ENCODE data around the gene SLC25A5.
"Not testable (repeated sequence)": the region's sequence is repeated elsewhere in the genome, so short reads cannot be mapped to it uniquely, and the experiment has no call there.

Gene SLC25A5

DNA sequence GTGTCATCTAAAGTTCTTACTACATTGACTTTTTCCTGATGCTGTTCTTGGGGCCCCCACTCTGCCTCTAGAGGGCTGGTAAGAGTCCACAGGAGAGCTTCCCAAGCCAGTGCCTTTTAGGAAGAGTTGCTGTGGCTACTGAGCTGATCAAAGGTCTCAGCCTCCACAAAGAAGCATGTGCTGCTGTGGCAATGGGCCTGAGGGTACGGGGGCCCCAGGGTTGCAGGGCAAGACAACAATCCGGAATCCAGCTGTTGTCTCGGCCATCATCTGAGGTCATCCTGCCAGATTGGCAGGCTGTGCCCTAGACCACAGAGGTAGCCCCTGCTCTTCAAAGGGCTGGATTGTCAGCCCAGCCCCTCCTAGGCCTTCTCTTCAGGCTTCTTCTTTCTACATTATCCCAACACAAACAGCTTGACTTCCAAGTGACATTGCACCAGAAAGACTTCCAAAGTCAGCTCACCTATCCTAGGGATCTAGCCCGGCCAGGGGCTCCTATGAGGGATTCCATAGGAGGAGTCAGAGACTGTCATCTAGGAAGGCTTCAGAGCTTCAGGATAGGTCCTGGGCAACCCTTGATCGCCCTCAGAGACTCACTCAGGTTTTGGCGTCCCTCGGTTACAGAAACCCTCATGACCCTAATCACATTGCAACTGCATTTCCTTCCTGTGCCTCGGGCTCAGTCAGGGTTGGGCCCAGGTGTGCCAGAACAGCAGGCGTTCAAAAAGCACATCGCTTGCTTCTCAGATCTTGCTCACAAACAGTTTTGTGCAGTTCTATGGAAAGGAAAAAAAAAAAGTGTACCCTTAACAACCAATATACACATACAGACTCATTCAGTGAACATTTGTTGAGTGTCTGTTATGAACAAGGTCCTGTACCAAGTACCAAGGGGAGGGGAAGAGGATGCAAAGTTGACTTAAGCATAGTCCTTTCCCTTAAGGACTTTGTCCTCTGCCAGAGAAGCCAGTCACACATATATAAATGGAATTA, 27.8 kb downstream of the SLC25A5 start:
- no peaks in the 10 kb centered on the region for H3K36me3 ChIP-seq (ENCODE audit: insufficient read depth, low read depth, low read length)
- no peak overlapping the region for H3K4me3 ChIP-seq (ENCODE audit: low read length)
- H3K9ac ChIP-seq (ENCODE audit: low read depth, low read length), result no peak overlapping the region
- H3K4me1 ChIP-seq (ENCODE audit: insufficient read depth, low read length), result no peaks in the 10 kb centered on the region
- no peak overlapping the region for H3K27ac ChIP-seq (ENCODE audit: low read length)
- H3K9me3 ChIP-seq (ENCODE audit: insufficient read depth, low read depth, low read length), result no peaks in the 10 kb centered on the region
- no peaks in the 10 kb centered on the region for H3K27me3 ChIP-seq (ENCODE audit: insufficient read depth, low read length)

DNA sequence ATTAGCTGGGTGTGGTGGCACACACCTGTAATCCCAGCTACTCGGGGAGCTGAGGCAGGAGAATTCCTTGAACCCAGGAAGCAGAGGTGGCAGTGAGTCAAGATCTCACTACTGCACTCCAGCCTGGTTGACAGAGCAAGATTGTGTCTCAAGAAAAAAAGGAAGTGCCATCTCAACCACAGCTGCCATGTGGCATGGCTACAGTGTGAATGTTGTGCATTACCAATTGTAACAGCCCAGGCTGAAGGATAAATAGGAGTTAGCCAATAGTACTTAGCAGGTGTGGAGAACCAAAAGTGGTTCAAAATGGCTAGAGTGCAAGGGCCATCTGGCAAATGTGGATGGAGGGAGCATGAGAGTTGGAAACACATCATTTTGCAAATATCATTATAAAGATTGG, 28.9 kb downstream of the SLC25A5 start:
- Histone ChIP-seq H3K9ac (ENCODE audit: low read depth, low read length) (no peak overlapping the region), H3K4me3 (ENCODE audit: low read length) (no peak overlapping the region), H3K27ac (ENCODE audit: low read length) (no peak overlapping the region), H3K27me3 (ENCODE audit: insufficient read depth, low read length) (no peaks in the 10 kb centered on the region), H3K4me1 (ENCODE audit: insufficient read depth, low read length) (no peaks in the 10 kb centered on the region), H3K9me3 (ENCODE audit: insufficient read depth, low read depth, low read length) (no peaks in the 10 kb centered on the region), H3K36me3 (ENCODE audit: insufficient read depth, low read depth, low read length) (no peaks in the 10 kb centered on the region)

DNA sequence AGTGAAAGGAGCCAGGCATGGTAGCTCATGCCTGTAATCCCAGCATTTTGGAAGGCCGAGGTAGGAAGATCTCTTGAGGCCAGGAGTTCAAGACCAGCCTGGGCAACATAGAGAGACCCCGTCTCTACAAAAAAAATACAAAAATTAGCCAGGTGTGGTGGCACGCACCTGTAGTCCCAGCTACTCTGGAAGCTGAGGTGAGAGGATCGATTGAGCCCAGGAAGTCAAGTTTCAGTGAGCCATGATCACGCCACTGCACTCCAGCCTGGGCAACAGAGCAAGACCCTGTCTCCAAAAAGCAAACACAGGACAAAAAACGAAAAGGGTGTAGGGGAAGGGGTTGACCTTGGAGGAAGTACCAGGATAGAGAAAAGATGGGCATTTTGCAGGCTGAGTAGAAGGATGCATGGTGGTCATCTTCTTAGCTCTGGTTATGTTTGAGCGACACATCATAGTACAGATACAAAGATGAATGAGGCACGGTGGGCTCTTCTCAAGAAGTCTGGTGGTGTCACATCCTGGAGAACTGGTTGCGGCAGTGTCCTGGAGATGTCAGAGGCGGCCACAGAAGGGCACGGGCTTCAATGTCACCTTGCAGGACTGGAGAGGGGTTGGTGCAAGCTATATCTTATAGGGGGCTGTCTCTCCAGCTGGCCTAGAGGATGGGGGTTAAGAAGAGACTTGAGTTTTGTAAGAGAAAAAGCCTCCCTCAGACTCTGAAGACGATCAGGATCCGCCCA, 32.0 kb downstream of the SLC25A5 start:
- no peak overlapping the region for H3K9ac ChIP-seq (ENCODE audit: low read depth, low read length)
- H3K27ac ChIP-seq (ENCODE audit: low read length), result no peak overlapping the region

DNA sequence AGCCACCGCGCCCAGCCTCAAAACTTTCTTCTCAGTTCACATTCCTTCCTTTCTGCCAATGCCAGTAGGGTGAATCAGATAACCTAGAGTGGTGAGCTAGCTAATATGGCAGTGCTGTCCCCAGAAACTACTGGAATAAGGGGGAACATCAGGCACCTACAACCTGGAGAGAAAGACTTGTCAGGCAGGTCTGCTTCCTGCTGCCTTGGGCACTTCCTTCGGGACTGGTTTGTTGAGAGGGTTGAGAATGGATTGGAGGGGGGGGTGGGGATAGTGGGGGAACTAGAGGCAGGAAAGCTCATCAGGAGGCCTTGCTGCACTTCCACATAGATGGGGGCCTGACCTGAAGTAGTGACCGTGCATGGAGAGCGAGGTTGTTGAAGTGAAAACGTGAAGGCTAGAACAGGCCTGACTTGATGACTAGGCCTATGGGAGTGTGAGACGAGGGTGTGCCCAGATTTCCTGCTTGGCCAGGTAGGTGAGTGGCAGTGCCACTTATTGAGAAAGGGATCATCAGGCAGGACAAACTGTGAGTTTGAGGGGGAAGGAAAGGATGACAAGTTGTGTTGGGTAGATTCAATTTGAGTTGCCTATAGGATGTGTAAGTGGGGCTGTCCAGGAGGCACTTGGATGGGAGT, 33.4 kb downstream of the SLC25A5 start:
- Histone ChIP-seq H3K27me3 (ENCODE audit: insufficient read depth, low read length) (no peaks in the 10 kb centered on the region), H3K27ac (ENCODE audit: low read length) (no peak overlapping the region), H3K9me3 (ENCODE audit: insufficient read depth, low read depth, low read length) (no peaks in the 10 kb centered on the region), H3K4me1 (ENCODE audit: insufficient read depth, low read length) (no peaks in the 10 kb centered on the region), H3K36me3 (ENCODE audit: insufficient read depth, low read depth, low read length) (no peaks in the 10 kb centered on the region), H3K9ac (ENCODE audit: low read depth, low read length) (no peak overlapping the region), H3K4me3 (ENCODE audit: low read length) (no peak overlapping the region)

More for the DNA sequence above, 32.0 kb downstream of the SLC25A5 start:
- Histone ChIP-seq H3K27me3 (ENCODE audit: insufficient read depth, low read length) (no peaks in the 10 kb centered on the region), H3K4me3 (ENCODE audit: low read length) (no peak overlapping the region), H3K36me3 (ENCODE audit: insufficient read depth, low read depth, low read length) (no peaks in the 10 kb centered on the region), H3K9me3 (ENCODE audit: insufficient read depth, low read depth, low read length) (no peaks in the 10 kb centered on the region), H3K4me1 (ENCODE audit: insufficient read depth, low read length) (no peaks in the 10 kb centered on the region)

DNA sequence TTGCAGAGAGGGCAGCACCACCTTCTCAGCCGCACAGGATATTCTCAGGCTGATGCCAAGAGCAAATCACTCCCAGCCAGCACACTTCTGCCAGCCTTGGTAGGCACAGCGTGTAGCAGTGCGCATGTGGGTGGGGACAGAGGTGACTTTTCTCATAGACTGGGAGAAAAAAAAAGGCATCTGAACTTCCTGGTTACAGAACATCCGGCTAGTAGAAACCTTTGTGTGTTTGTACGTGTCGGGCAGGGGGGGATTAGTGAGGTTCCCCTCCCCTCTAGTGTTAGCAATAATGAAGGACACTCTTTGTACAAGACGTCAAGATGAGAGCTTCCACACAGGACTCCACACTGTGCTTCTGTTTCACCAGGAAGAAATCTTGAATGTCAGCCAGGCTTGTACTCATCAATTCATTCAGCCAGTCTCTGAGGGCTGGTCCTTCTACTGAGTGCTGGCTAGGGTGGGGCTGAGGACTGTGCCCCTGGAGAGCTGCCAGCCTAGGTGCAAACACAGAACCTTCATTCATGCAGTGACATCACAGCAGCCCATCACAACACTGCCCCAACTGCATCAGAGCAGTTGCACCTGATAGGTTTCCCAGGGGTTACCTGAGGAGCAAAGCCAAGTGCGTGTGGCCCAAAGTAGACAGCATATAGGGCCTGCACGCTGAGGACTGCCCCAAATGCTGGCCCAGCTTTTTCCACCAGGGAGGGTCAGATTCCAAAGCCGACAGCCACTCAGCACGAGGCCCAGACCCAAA, 34.7 kb downstream of the SLC25A5 start:
- H3K9me3 ChIP-seq (ENCODE audit: insufficient read depth, low read depth, low read length), result no peaks in the 10 kb centered on the region
- H3K4me1 ChIP-seq (ENCODE audit: insufficient read depth, low read length), result no peaks in the 10 kb centered on the region
- H3K4me3 ChIP-seq (ENCODE audit: low read length), result no peak overlapping the region
- no peak overlapping the region for H3K27ac ChIP-seq (ENCODE audit: low read length)
- H3K27me3 ChIP-seq (ENCODE audit: insufficient read depth, low read length), result no peaks in the 10 kb centered on the region
- H3K9ac ChIP-seq (ENCODE audit: low read depth, low read length), result no peak overlapping the region
- H3K36me3 ChIP-seq (ENCODE audit: insufficient read depth, low read depth, low read length), result no peaks in the 10 kb centered on the region

DNA sequence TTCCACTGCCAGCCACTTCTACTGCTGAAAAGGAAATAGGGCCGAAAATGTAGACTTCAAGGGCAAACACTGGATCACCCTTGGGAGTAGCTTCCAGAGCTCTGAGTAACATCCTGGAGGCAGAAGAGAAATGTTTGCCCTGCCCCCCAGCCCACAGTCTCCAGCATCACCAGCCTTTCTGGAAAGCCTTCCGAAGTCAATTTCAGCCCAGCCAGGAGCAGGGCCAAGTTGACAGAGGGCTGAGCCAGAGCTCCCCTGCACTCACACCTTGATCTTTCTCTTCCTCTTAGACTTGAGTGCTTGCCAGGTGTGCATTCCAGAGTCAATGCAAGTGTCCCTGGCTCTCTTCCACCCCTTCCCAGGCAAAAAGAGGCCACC, 35.2 kb downstream of the SLC25A5 start:
- H3K27ac ChIP-seq (ENCODE audit: low read length), result no peak overlapping the region
- H3K9ac ChIP-seq (ENCODE audit: low read depth, low read length), result no peak overlapping the region

DNA sequence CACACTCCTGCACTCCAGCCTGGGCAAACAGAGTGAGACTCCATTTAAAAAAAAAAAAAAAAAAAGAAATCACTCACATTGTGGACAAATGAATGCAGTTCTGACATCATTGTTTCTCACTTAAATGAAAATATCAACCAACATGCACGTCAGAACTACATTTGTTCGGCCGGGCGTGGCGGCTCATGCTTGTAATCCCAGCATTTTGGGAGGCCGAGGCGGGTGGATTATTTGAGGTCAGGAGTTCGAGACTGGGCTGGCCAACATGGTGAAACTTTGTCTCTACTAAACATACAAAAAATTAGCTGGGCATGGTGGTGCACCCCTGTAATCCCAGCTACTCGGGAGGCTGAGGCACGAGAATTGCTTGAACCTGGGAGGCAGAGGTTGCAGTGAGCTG, 36.9 kb downstream of the SLC25A5 start:
- H3K36me3 ChIP-seq (ENCODE audit: insufficient read depth, low read depth, low read length); H3K4me1 ChIP-seq (ENCODE audit: insufficient read depth, low read length); H3K27me3 ChIP-seq (ENCODE audit: insufficient read depth, low read length); H3K27ac ChIP-seq (ENCODE audit: low read length); H3K4me3 ChIP-seq (ENCODE audit: low read length); H3K9ac ChIP-seq (ENCODE audit: low read depth, low read length); H3K9me3 ChIP-seq (ENCODE audit: insufficient read depth, low read depth, low read length): not testable (repeated sequence)

More for the DNA sequence above, 35.2 kb downstream of the SLC25A5 start:
- H3K4me3 ChIP-seq (ENCODE audit: low read length), result no peak overlapping the region
- H3K9me3 ChIP-seq (ENCODE audit: insufficient read depth, low read depth, low read length), result no peaks in the 10 kb centered on the region
- no peaks in the 10 kb centered on the region for H3K36me3 ChIP-seq (ENCODE audit: insufficient read depth, low read depth, low read length)
- H3K4me1 ChIP-seq (ENCODE audit: insufficient read depth, low read length), result no peaks in the 10 kb centered on the region
- no peaks in the 10 kb centered on the region for H3K27me3 ChIP-seq (ENCODE audit: insufficient read depth, low read length)

DNA sequence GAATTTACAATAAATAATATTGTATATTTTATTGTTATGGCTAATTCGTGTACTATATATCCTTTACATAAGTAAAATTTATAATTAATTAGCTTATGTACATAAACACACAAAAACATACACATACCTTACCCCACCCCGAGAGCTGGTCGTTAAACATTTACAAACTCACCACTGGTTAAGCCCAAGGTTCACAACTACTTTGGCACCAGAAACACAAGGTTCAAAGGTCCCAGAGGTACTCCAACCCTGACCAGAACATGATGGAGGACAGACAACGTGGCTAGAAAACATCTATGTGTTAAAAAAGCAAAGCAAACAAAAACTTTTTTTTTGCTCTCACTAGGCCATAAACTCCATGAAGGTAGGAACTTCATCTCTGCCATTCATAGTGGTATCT, 37.7 kb downstream of the SLC25A5 start:
- Histone ChIP-seq H3K9me3 (ENCODE audit: insufficient read depth, low read depth, low read length) (no peaks in the 10 kb centered on the region), H3K4me3 (ENCODE audit: low read length) (no peak overlapping the region), H3K27ac (ENCODE audit: low read length) (no peak overlapping the region), H3K9ac (ENCODE audit: low read depth, low read length) (no peak overlapping the region), H3K27me3 (ENCODE audit: insufficient read depth, low read length) (no peaks in the 10 kb centered on the region), H3K36me3 (ENCODE audit: insufficient read depth, low read depth, low read length) (no peaks in the 10 kb centered on the region), H3K4me1 (ENCODE audit: insufficient read depth, low read length) (no peaks in the 10 kb centered on the region)

DNA sequence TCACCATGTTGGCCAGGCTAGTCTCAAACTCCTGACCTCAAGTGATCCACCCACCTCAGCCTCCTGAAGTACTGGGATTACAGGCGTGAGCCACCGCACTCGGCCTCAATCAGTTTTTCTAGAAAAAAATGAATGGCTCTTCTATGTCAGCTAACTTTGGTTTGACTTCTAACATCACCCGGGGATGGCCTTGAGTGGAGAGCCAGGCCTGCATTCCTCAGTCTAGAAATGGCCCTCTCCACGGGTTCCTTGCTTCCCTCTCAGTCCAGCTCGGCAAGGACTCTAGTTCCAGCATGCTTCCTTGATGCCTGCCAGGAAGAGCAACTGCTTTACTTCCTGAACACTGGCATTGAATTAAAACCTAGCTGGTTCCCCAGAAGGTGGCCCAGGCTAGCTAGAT, 39.0 kb downstream of the SLC25A5 start:
- H3K4me1 ChIP-seq (ENCODE audit: insufficient read depth, low read length), result no peaks in the 10 kb centered on the region
- H3K9ac ChIP-seq (ENCODE audit: low read depth, low read length), result no peak overlapping the region
- no peak overlapping the region for H3K4me3 ChIP-seq (ENCODE audit: low read length)
- no peaks in the 10 kb centered on the region for H3K36me3 ChIP-seq (ENCODE audit: insufficient read depth, low read depth, low read length)
- no peaks in the 10 kb centered on the region for H3K9me3 ChIP-seq (ENCODE audit: insufficient read depth, low read depth, low read length)
- no peak overlapping the region for H3K27ac ChIP-seq (ENCODE audit: low read length)
- no peaks in the 10 kb centered on the region for H3K27me3 ChIP-seq (ENCODE audit: insufficient read depth, low read length)

DNA sequence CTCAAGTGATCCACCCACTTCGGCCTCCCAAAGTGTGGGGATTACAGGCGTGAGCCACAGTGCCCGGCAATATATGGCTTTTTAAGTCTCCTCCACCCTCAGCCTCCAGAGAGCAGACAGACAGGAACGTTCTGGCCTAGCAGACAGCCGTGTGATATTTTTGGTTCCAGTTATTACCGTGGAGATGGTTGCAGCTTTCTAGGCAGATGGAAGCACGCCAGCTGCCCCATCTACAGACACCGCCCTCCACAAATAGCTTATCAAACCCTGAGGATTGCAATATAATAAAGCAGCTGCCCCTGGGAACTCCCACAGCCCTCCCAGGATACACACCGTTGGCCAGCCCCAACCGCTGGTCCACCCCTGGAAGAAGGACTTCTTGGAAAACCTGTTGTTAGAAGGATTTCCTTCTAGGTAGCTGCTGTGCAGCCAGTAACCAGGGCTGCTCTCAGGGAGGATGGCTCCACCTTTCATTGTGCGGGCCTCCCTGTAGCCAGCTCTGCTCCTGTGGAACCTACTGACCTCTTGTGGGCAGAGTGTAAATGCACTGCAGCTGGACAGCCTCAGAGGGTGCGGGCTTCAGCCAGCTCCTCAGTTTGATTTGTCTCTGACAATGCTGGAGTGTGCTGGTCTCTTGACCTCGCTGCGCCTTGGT, 44.0 kb downstream of the SLC25A5 start:
- Histone ChIP-seq H3K9me3 (ENCODE audit: insufficient read depth, low read depth, low read length) (no peaks in the 10 kb centered on the region), H3K36me3 (ENCODE audit: insufficient read depth, low read depth, low read length) (no peaks in the 10 kb centered on the region), H3K9ac (ENCODE audit: low read depth, low read length) (no peak overlapping the region), H3K4me3 (ENCODE audit: low read length) (no peak overlapping the region), H3K27me3 (ENCODE audit: insufficient read depth, low read length) (no peaks in the 10 kb centered on the region), H3K27ac (ENCODE audit: low read length) (no peak overlapping the region), H3K4me1 (ENCODE audit: insufficient read depth, low read length) (no peaks in the 10 kb centered on the region)

DNA sequence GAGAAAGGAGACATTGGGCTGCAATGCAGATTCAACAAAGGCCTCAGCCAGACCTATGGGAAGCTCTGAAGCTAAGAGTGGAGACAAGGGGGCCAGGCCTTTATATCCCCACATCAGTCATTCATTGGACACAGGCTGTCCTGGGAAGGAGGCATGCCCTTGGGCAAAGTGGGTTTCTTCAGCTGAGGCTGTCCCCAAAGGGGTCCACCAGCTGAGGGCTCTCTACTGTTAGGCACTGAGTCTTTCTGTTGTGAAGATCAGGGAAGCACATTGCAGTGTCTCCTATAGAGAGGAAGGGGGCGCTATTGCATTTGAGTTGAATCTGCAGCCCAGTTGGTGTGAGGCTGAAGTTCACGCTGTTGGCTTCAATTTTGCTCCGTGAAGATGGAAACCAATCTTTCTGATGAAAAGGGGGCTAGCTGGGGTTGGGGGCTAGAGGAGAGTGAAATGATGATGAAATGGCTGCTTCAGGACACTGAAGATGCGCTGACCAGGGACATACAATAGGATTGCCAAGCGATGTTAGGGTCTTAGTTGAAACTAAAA, 48.0 kb downstream of the SLC25A5 start:
- Histone ChIP-seq H3K36me3 (ENCODE audit: insufficient read depth, low read depth, low read length) (no peaks in the 10 kb centered on the region), H3K4me3 (ENCODE audit: low read length) (no peak overlapping the region), H3K9ac (ENCODE audit: low read depth, low read length) (no peak overlapping the region), H3K9me3 (ENCODE audit: insufficient read depth, low read depth, low read length) (no peaks in the 10 kb centered on the region), H3K27ac (ENCODE audit: low read length) (no peak overlapping the region), H3K27me3 (ENCODE audit: insufficient read depth, low read length) (no peaks in the 10 kb centered on the region), H3K4me1 (ENCODE audit: insufficient read depth, low read length) (no peaks in the 10 kb centered on the region)

Measured in iPS-20b (cell line).